GM10266 (cell line): Measurements from ENCODE around the gene SLC27A6.

ENCODE experiments used
- DNase-seq: peaks from one replicate; pipeline ENCODE4 v3.0.0; 2012; ENCODE audit errors: extremely low spot score
- CTCF ChIP-seq: IDR thresholded peaks from 2 replicates; pipeline ENCODE4 v1.5.1; 2012; ENCODE audit warnings: mild to moderate bottlenecking, low read depth; ENCODE audit not compliant: control insufficient read depth, insufficient read depth; ENCODE audit errors: missing control alignments

SLC27A6 gene

GRCh38 chr5:129065721-129066120 lies 100.4 kb downstream of the SLC27A6 start:
- DNase-seq: no peak
- no peak for TF ChIP-seq CTCF

- DNase-seq: no peak
- no peak for TF ChIP-seq CTCF
These were observed 102.5 kb downstream of the SLC27A6 start for GRCh38 chr5:129067745-129068144.

- no peak for DNase-seq
- TF ChIP-seq CTCF: no peak
These were observed 104.0 kb downstream of the SLC27A6 start for GRCh38 chr5:129069292-129069691.

GRCh38 chr5:129073111-129073510 lies 107.8 kb downstream of the SLC27A6 start:
- DNase-seq: no peak
- TF ChIP-seq CTCF: no peak

GRCh38 chr5:129074903-129075302 lies 109.6 kb downstream of the SLC27A6 start:
- no peak for DNase-seq
- TF ChIP-seq CTCF: no peak

- TF ChIP-seq CTCF: no peak
These were observed 112.3 kb downstream of the SLC27A6 start for GRCh38 chr5:129077433-129078075.

GRCh38 chr5:129078247-129078646 lies 113.0 kb downstream of the SLC27A6 start:
- TF ChIP-seq CTCF: no peak
- DNase-seq: no peak

More at GRCh38 chr5:129077433-129078075, 112.3 kb downstream of the SLC27A6 start:
- no peak for DNase-seq
